Liver (tissue), 9 donors: Measurements from ENCODE around the gene GUCA1A. TPM values are rescaled to one million over a fixed set of nuclear protein-coding genes. Genes with fewer than 3 reads are reported as not detected.

ENCODE experiments used
- DNase-seq: peaks from one replicate; pipeline ENCODE4 v3.0.0-alpha.2; 2017; ENCODE audit warnings: low spot score
- H3K27ac ChIP-seq, 2 donors: one replicate each; pipeline ENCODE4 v1.7.0; 2013; ENCODE audit warnings: inconsistent platforms in 2 of 2, low read length in 2 of 2, control low read depth in 1 of 2, low read depth in 1 of 2, mild to moderate bottlenecking in 1 of 2
- H3K27me3 ChIP-seq, 4 donors: one replicate each; pipeline versions ENCODE4 v1.6.1 to v1.7.0; 2013; ENCODE audit warnings: low read length in 3 of 4, inconsistent platforms in 1 of 4, mild to moderate bottlenecking in 1 of 4, moderate library complexity in 1 of 4; ENCODE audit not compliant: control insufficient read depth in 4 of 4, insufficient read depth in 4 of 4
- H3K36me3 ChIP-seq, 4 donors: one replicate each; pipeline versions ENCODE4 v1.6.1 to v1.7.0; 2013; ENCODE audit warnings: low read length in 3 of 4, mild to moderate bottlenecking in 3 of 4, low read depth in 1 of 4, moderate library complexity in 1 of 4; ENCODE audit not compliant: control insufficient read depth in 4 of 4, insufficient read depth in 3 of 4
- H3K4me1 ChIP-seq, 4 donors: one replicate each; pipeline versions ENCODE4 v1.6.1 to v1.7.0; 2013; ENCODE audit warnings: low read length in 3 of 4, mild to moderate bottlenecking in 3 of 4, moderate library complexity in 1 of 4; ENCODE audit not compliant: control insufficient read depth in 4 of 4, insufficient read depth in 4 of 4
- H3K4me3 ChIP-seq, 3 donors: one replicate each; pipeline versions ENCODE4 v1.6.1 to v1.7.0; 2013; ENCODE audit warnings: low read length in 3 of 3, control low read depth in 1 of 3, low read depth in 1 of 3, mild to moderate bottlenecking in 1 of 3
- H3K9ac ChIP-seq, 2 donors: one replicate each; pipeline ENCODE4 v1.7.0; 2013; ENCODE audit warnings: low read length in 2 of 2, mild to moderate bottlenecking in 2 of 2, moderate library complexity in 2 of 2, control low read depth in 1 of 2, low read depth in 1 of 2
- H3K9me3 ChIP-seq, 4 donors: one replicate each; pipeline versions ENCODE4 v1.6.1 to v1.7.0; 2013; ENCODE audit warnings: low read length in 3 of 4; ENCODE audit not compliant: control insufficient read depth in 4 of 4
- EGR1 ChIP-seq, 2 donors: IDR thresholded peaks; 2 replicates each; pipeline ENCODE4 v1.6.1; 2016 to 2018; ENCODE audit warnings: antibody characterized with exemption in 2 of 2, low read depth in 2 of 2
- FOXA1 ChIP-seq: IDR thresholded peaks from 2 replicates; pipeline ENCODE4 v1.6.1; 2016; ENCODE audit warnings: antibody characterized with exemption
- FOXA2 ChIP-seq: IDR thresholded peaks from 2 replicates; pipeline ENCODE4 v1.6.1; 2016; ENCODE audit warnings: antibody characterized with exemption
- GABPA ChIP-seq, 2 donors: IDR thresholded peaks in 1 of 2; conservative IDR thresholded peaks in 1 of 2; 2 replicates each; pipeline ENCODE4 v1.6.1; 2016; ENCODE audit warnings: antibody characterized with exemption in 2 of 2, mild to moderate bottlenecking in 1 of 2, moderate library complexity in 1 of 2
- HNF4A ChIP-seq, 2 donors: conservative IDR thresholded peaks; 2 replicates each; pipeline ENCODE4 v1.6.1; 2016; ENCODE audit warnings: antibody characterized with exemption in 2 of 2, mild to moderate bottlenecking in 2 of 2
- HNF4G ChIP-seq: IDR thresholded peaks from 2 replicates; pipeline ENCODE4 v1.6.1; 2016; ENCODE audit warnings: antibody characterized with exemption
- JUND ChIP-seq, 2 donors: IDR thresholded peaks; 2 replicates each; pipeline ENCODE4 v1.6.1; 2016; ENCODE audit warnings: antibody characterized with exemption in 2 of 2
- NR2F2 ChIP-seq: IDR thresholded peaks from 2 replicates; pipeline ENCODE4 v1.6.1; 2016; ENCODE audit warnings: antibody characterized with exemption
- RAD21 ChIP-seq, 2 donors: IDR thresholded peaks; 2 replicates each; pipeline ENCODE4 v1.6.1; 2016; ENCODE audit warnings: antibody characterized with exemption in 2 of 2, mild to moderate bottlenecking in 2 of 2
- RXRA ChIP-seq, 2 donors: IDR thresholded peaks; 2 replicates each; pipeline ENCODE4 v1.6.1; 2017 to 2018; ENCODE audit warnings: antibody characterized with exemption in 2 of 2, mild to moderate bottlenecking in 1 of 2
- SP1 ChIP-seq: IDR thresholded peaks from 2 replicates; pipeline ENCODE4 v1.6.1; 2018; ENCODE audit warnings: antibody characterized with exemption, mild to moderate bottlenecking
- TAF1 ChIP-seq: conservative IDR thresholded peaks from 2 replicates; pipeline ENCODE4 v1.6.1; 2016; ENCODE audit warnings: antibody characterized with exemption, mild to moderate bottlenecking
- YY1 ChIP-seq: IDR thresholded peaks from 2 replicates; pipeline ENCODE4 v1.6.1; 2016; ENCODE audit warnings: antibody characterized with exemption, mild to moderate bottlenecking
- WGBS: extraction: QIAGEN DNeasy Blood & Tissue Kit; methylation state at CpG from one replicate; pipeline ENCODE4 v1.1.7; 2013; 5-methylcytosine and 5-hydroxymethylcytosine counted together
- polyA plus RNA-seq, 2 donors: library from polyadenylated mRNA; stranded (reverse) in 1 of 2; unstranded in 1 of 2; fragments of 200-250 nt in 1 of 2; fragments of >200 nt in 1 of 2; fragmentation: Nextera tagmentation in 1 of 2; extraction: Ambion mirVana in 1 of 2; gene quantifications; one replicate each; pipeline versions ENCODE4 v1.2.1 to v1.2.3, GENCODE V29; 2013 to 2015
- total RNA-seq, 2 donors: library from RNA; depleted of rRNA; stranded (reverse); fragments of >200 nt; gene quantifications; one replicate each; pipeline ENCODE4 v1.2.3, GENCODE V29; 2014
- TF ChIP-seq, protein P1 (sequence below): IDR thresholded peaks from 2 replicates; pipeline ENCODE4 v1.6.1; 2016; ENCODE audit warnings: antibody characterized with exemption, mild to moderate bottlenecking
- TF ChIP-seq, protein P2 (sequence below): IDR thresholded peaks from 2 replicates; pipeline ENCODE4 v1.6.1; 2016; ENCODE audit warnings: antibody characterized with exemption
- TF ChIP-seq, protein P3 (sequence below): fragments of 150-350 bp; IDR thresholded peaks from 2 replicates; pipeline ENCODE4 v1.5.1; 2017; ENCODE audit warnings: improper control_type of control experiment, low read depth, low read length; ENCODE audit not compliant: missing input control
- TF ChIP-seq, protein P4 (sequence below): IDR thresholded peaks from 2 replicates; pipeline ENCODE4 v1.6.1; 2016; ENCODE audit warnings: antibody characterized with exemption
- TF ChIP-seq, protein P5 (sequence below): IDR thresholded peaks from 2 replicates; pipeline ENCODE4 v1.6.1; 2016; ENCODE audit warnings: antibody characterized with exemption
- donor health status: healthy.
- donor health status: healthy.
- donor health status: healthy.
- donor health status: healthy.
- donor health status: healthy.

GUCA1A gene
- total and polyA plus RNA-seq, 4 donors = not detected

DNA sequence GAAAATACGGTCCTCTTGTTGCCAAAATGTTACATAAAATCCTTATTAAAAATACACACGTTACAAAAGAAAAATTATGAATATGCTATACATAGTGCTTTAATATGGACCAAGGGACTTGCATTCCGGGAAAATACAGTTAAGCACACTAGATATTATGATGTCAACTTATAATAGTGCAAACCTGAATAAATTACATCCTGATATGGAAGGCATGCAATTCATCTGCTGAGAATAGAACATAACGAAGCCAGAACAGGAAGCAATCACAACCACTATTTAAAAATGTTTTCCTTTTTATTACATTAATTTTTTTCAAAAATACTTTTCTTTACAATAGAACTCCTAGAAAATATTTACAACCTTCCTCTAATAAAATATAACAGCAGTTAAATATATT, 52.3 kb downstream of the GUCA1A start:
- H3K27me3 ChIP-seq = no peaks in the 10 kb centered on the region
- no peak for DNase-seq
- H3K9me3 ChIP-seq = no peaks in the 10 kb centered on the region
- no peaks in the 10 kb centered on the region for H3K36me3 ChIP-seq
- H3K9ac ChIP-seq = no peak overlapping the region
- no peak overlapping the region for H3K27ac ChIP-seq
- 80% methylated on average over 4 of the region's 4 CpGs for WGBS
- peaks cover 0 to 22% (median 17%) of the 10 kb centered on the region in 4 donors for H3K4me1 ChIP-seq
- H3K4me3 ChIP-seq = no peak overlapping the region
- no peak for TF ChIP-seq JUND (IDR thresholded peaks at IDR 0.05)
- no peak for TF ChIP-seq EGR1 (IDR thresholded peaks at IDR 0.05; ENCODE audit: low read depth in 2 of 2)
- no peak for TF ChIP-seq RXRA (IDR thresholded peaks at IDR 0.05)
- no peak for TF ChIP-seq HNF4G
- TF ChIP-seq RAD21 (IDR thresholded peaks at IDR 0.05) = no peak
- TF ChIP-seq, protein P1, sequence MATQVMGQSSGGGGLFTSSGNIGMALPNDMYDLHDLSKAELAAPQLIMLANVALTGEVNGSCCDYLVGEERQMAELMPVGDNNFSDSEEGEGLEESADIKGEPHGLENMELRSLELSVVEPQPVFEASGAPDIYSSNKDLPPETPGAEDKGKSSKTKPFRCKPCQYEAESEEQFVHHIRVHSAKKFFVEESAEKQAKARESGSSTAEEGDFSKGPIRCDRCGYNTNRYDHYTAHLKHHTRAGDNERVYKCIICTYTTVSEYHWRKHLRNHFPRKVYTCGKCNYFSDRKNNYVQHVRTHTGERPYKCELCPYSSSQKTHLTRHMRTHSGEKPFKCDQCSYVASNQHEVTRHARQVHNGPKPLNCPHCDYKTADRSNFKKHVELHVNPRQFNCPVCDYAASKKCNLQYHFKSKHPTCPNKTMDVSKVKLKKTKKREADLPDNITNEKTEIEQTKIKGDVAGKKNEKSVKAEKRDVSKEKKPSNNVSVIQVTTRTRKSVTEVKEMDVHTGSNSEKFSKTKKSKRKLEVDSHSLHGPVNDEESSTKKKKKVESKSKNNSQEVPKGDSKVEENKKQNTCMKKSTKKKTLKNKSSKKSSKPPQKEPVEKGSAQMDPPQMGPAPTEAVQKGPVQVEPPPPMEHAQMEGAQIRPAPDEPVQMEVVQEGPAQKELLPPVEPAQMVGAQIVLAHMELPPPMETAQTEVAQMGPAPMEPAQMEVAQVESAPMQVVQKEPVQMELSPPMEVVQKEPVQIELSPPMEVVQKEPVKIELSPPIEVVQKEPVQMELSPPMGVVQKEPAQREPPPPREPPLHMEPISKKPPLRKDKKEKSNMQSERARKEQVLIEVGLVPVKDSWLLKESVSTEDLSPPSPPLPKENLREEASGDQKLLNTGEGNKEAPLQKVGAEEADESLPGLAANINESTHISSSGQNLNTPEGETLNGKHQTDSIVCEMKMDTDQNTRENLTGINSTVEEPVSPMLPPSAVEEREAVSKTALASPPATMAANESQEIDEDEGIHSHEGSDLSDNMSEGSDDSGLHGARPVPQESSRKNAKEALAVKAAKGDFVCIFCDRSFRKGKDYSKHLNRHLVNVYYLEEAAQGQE = no peak
- TF ChIP-seq FOXA1 = no peak
- TF ChIP-seq YY1 = no peak
- TF ChIP-seq, protein P2, sequence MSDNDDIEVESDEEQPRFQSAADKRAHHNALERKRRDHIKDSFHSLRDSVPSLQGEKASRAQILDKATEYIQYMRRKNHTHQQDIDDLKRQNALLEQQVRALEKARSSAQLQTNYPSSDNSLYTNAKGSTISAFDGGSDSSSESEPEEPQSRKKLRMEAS = no peak

DNA sequence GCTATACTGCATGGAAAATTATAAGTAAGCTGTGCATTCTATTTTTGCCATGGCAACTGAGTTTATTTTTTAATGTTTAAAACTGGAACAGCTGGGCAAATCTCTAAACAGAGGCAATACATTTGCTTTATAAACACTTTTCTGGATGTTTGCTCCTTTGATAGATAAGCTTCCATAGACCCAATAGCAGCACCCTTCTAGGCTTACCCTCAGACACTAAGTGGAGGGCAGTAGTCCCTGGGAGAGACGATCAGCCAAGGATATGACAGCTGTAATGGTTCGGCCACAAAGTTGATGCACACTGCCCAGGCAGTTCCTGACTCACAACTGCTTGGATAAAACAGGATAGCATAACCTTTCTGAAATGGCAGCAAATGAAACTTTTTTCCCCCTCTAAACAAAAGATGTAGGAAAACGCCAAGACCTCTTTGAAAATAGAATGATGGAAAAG, 53.0 kb downstream of the GUCA1A start:
- WGBS = 72% methylated on average over 3 of the region's 3 CpGs
- TF ChIP-seq, protein P3, sequence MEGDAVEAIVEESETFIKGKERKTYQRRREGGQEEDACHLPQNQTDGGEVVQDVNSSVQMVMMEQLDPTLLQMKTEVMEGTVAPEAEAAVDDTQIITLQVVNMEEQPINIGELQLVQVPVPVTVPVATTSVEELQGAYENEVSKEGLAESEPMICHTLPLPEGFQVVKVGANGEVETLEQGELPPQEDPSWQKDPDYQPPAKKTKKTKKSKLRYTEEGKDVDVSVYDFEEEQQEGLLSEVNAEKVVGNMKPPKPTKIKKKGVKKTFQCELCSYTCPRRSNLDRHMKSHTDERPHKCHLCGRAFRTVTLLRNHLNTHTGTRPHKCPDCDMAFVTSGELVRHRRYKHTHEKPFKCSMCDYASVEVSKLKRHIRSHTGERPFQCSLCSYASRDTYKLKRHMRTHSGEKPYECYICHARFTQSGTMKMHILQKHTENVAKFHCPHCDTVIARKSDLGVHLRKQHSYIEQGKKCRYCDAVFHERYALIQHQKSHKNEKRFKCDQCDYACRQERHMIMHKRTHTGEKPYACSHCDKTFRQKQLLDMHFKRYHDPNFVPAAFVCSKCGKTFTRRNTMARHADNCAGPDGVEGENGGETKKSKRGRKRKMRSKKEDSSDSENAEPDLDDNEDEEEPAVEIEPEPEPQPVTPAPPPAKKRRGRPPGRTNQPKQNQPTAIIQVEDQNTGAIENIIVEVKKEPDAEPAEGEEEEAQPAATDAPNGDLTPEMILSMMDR = no peak
- TF ChIP-seq RXRA (IDR thresholded peaks at IDR 0.05) (no peak), EGR1 (IDR thresholded peaks at IDR 0.05; ENCODE audit: low read depth in 2 of 2) (no peak), HNF4A (conservative IDR thresholded peaks at IDR 0.05) (no peak), NR2F2 (no peak), TAF1 (no peak), FOXA1 (no peak), HNF4G (no peak), SP1 (no peak), GABPA (IDR thresholded peaks at IDR 0.05 in 1 of 2, conservative IDR thresholded peaks at IDR 0.05 in 1 of 2) (no peak), FOXA2 (no peak)
- TF ChIP-seq, protein P4, sequence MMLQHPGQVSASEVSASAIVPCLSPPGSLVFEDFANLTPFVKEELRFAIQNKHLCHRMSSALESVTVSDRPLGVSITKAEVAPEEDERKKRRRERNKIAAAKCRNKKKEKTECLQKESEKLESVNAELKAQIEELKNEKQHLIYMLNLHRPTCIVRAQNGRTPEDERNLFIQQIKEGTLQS = no peak
- TF ChIP-seq, protein P5, sequence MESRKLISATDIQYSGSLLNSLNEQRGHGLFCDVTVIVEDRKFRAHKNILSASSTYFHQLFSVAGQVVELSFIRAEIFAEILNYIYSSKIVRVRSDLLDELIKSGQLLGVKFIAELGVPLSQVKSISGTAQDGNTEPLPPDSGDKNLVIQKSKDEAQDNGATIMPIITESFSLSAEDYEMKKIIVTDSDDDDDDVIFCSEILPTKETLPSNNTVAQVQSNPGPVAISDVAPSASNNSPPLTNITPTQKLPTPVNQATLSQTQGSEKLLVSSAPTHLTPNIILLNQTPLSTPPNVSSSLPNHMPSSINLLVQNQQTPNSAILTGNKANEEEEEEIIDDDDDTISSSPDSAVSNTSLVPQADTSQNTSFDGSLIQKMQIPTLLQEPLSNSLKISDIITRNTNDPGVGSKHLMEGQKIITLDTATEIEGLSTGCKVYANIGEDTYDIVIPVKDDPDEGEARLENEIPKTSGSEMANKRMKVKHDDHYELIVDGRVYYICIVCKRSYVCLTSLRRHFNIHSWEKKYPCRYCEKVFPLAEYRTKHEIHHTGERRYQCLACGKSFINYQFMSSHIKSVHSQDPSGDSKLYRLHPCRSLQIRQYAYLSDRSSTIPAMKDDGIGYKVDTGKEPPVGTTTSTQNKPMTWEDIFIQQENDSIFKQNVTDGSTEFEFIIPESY = no peak
- TF ChIP-seq, protein P2 = no peak
- TF ChIP-seq, protein P1 = no peak
- peaks cover 0 to 22% (median 17%) of the 10 kb centered on the region in 4 donors for H3K4me1 ChIP-seq
- no peaks in the 10 kb centered on the region for H3K9me3 ChIP-seq
- H3K9ac ChIP-seq = no peak overlapping the region
- H3K27me3 ChIP-seq = no peaks in the 10 kb centered on the region
- H3K4me3 ChIP-seq = no peak overlapping the region
- DNase-seq = no peak
- H3K36me3 ChIP-seq = no peaks in the 10 kb centered on the region
- peak overlapping the region in 1 of 2 donors; percentile 69 for H3K27ac ChIP-seq
